Panc1 (cell line): Measurements from ENCODE around the gene SDC3. TPM values are rescaled to one million over a fixed set of nuclear protein-coding genes. Genes with fewer than 3 reads are reported as not detected.

ENCODE experiments used
- ATAC-seq: fragments of 200-7000 bp; cut with Tn5 transposase; 2 replicates; pipeline ENCODE4 v1.9.1; 2020; ENCODE audit warnings: mild to moderate bottlenecking, moderate library complexity
- BruUV-seq: library from RNA; stranded (reverse); fragments of 400-500 nt; replicated peaks from 2 replicates; lab custom pipeline; 2021; lab: Mats Ljungman, UMichigan
- CTCF ChIA-PET: fragments of 300-600 bp; sonication (Branson Sonifier 250); formaldehyde crosslinking; loops from one replicate; lab custom pipeline; 2022; ENCODE audit warnings: antibody characterized with exemption; lab: Charles Lee
- POLR2A ChIA-PET: fragments of 300-600 bp; sonication (Branson Sonifier 250); formaldehyde crosslinking; loops from one replicate; lab custom pipeline; 2022; ENCODE audit warnings: antibody characterized with exemption; lab: Charles Lee
- DNase-seq: peaks from one replicate; pipeline ENCODE4 v3.0.0-alpha.2; 2010; ENCODE audit warnings: low read depth, low spot score
- H3K27ac ChIP-seq: 2 replicates; pipeline ENCODE4 v1.5.1; 2011; ENCODE audit warnings: mild to moderate bottlenecking, low read length, inconsistent platforms
- H3K27me3 ChIP-seq: fragments of 200-500 bp; sonication (Bioruptor generic); 2 replicates; pipeline ENCODE4 v1.6.0; 2014; ENCODE audit warnings: low read length, inconsistent platforms; ENCODE audit not compliant: control insufficient read depth, insufficient read depth
- H3K36me3 ChIP-seq: fragments of 200-500 bp; sonication (Bioruptor generic); 2 replicates; pipeline ENCODE4 v1.5.1; 2014; ENCODE audit warnings: inconsistent platforms, mild to moderate bottlenecking, low read length, moderate library complexity; ENCODE audit not compliant: control insufficient read depth, insufficient read depth
- H3K4me1 ChIP-seq: 2 replicates; pipeline ENCODE4 v1.5.1; 2011; ENCODE audit warnings: inconsistent platforms, mild to moderate bottlenecking, low read length, moderate library complexity; ENCODE audit not compliant: control insufficient read depth, insufficient read depth
- H3K4me3 ChIP-seq, 2 experiments: 2 replicates each; pipeline ENCODE4 v1.5.1; 2011 to 2012; ENCODE audit warnings: low read depth in 2 of 2, low read length in 2 of 2, mild to moderate bottlenecking in 2 of 2, inconsistent platforms in 1 of 2, moderate library complexity in 1 of 2
- H3K9me3 ChIP-seq: fragments of 200-500 bp; sonication (Bioruptor generic); 2 replicates; pipeline ENCODE4 v1.5.1; 2014; ENCODE audit warnings: low read depth, mild to moderate bottlenecking, inconsistent platforms, low read length, moderate library complexity; ENCODE audit not compliant: control insufficient read depth, insufficient read depth
- CTCF ChIP-seq: fragments of 450-650 bp; IDR thresholded peaks from 2 replicates; pipeline ENCODE4 v1.5.1; 2017; ENCODE audit warnings: mild to moderate bottlenecking
- POLR2AphosphoS5 ChIP-seq: IDR thresholded peaks from 2 replicates; pipeline ENCODE4 v1.6.1; 2012; ENCODE audit warnings: mild to moderate bottlenecking, low read depth, low read length, moderate library complexity
- REST ChIP-seq, 2 experiments: IDR thresholded peaks; 2 replicates each; pipeline ENCODE4 v1.6.1; 2011 to 2012; ENCODE audit warnings: low read depth in 2 of 2, control low read depth in 1 of 2, low read length in 1 of 2, mild to moderate bottlenecking in 1 of 2, moderate library complexity in 1 of 2; ENCODE audit not compliant: insufficient read depth in 1 of 2
- SIN3A ChIP-seq: IDR thresholded peaks from 2 replicates; pipeline ENCODE4 v1.6.1; 2012; ENCODE audit warnings: low read depth, mild to moderate bottlenecking, low read length, moderate library complexity, borderline replicate concordance; ENCODE audit not compliant: insufficient read depth
- TCF7L2 ChIP-seq: IDR thresholded peaks from 2 replicates; pipeline ENCODE4 v1.6.1; 2011; ENCODE audit warnings: mild to moderate bottlenecking, low read depth, low read length, inconsistent platforms
- in situ Hi-C: cut with HindIII; loops from 2 replicates; pipeline ENCODE4 v1.10.0; 2016; ENCODE audit warnings: low sequenced_read_pairs, low pct_unique_long_range_greater_than_20kb
- intact Hi-C: fragments of 100-400 bp; cut with micrococcal nuclease; formaldehyde crosslinking; loops from one replicate; pipeline ENCODE4 v1.10.0; 2022; ENCODE audit not compliant: unreplicated experiment
- total RNA-seq: library from RNA; stranded (reverse); gene quantifications from one replicate; pipeline ENCODE4 v1.2.1, GENCODE V29; 2021; ENCODE audit not compliant: unreplicated experiment

Gene SDC3
- total RNA-seq, 1 experiment from 2014 or later, result 36.1 TPM

GRCh38 chr1:30907481-30908315 lies 860 bp downstream of the SDC3 start:
- Histone ChIP-seq H3K27me3 (no peaks in the 10 kb centered on the region), H3K36me3 (no peaks in the 10 kb centered on the region), H3K27ac (no peak overlapping the region), H3K4me1 (peaks cover 12% of the 10 kb centered on the region), H3K9me3 (no peaks in the 10 kb centered on the region), H3K4me3 (peak overlapping the region; percentile 44 to 45)
- intact Hi-C loops (no loop called here), in situ Hi-C loops (loop anchor here (25.0 kb wide), 1 partner anchor 95 kb away; no protein-coding TSS in a partner anchor)
- no peak for TF ChIP-seq SIN3A
- TF ChIP-seq CTCF, result no peak
- TF ChIP-seq POLR2AphosphoS5, result no peak
- TF ChIP-seq TCF7L2, result no peak
- TF ChIP-seq REST (IDR thresholded peaks at IDR 0.05; ENCODE audit: insufficient read depth in 1 of 2, low read depth in 2 of 2, low read length in 1 of 2), result no peak
- POLR2A ChIA-PET, result no interaction called here
- BruUV-seq, result TSS peak; percentile 58
- ATAC-seq (no peak), DNase-seq (no peak)
- CTCF ChIA-PET, result no interaction called here

DNA sequence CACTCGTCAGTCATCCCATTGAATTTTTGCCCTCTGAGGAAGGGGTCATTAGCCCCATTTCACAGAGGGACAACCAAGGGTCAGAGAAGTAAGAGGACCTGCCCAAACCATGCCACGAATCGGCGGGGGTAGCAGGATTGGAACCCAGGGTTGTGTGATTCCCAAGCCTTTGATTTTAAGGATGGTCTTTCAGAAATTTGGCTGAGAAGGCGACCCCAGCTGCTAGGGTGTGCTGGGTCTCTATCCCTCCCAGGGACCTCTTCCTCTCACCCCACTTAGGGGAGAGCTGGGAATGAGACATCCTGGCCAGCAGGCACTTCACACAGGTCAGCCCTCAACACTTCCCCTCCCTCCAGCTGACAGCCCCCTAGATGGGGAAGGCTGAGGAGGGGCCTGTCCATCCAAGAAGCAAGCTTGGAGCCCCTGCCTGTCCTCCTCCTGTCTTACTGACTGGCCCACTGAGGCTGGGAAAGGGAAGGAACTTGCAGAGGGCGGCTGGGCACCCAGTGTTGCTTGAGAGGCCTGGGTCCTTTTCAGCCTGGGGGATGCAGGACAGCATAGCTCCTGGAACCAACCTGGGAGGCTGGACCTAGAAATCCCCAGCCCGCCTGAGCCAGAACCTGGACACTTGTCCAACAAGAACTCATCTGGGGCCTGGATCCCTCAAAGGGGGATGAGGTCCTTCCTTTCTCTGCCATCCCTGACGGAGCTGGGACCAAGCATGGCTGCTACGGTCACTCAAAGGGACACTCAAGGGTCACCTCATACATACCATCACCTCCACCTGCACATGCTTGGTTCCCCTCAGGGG lies 1.7 kb downstream of the SDC3 start:
- no peaks in the 10 kb centered on the region for H3K36me3 ChIP-seq
- H3K9me3 ChIP-seq, result no peaks in the 10 kb centered on the region
- no TSS peak for BruUV-seq
- no peak overlapping the region for H3K27ac ChIP-seq
- DNase-seq (no peak), ATAC-seq (no peak)
- intact Hi-C loops (no loop called here), in situ Hi-C loops (loop anchor here (25.0 kb wide), 1 partner anchor 95 kb away; no protein-coding TSS in a partner anchor)
- H3K4me3 ChIP-seq, result no peak overlapping the region; a peak in 1 of 4 replicates
- peaks cover 21% of the 10 kb centered on the region for H3K4me1 ChIP-seq
- H3K27me3 ChIP-seq, result no peaks in the 10 kb centered on the region
- ChIA-PET POLR2A (no interaction called here), CTCF (interaction anchor here (0.9 kb wide), 1 partner anchor 188 kb away, joined by 3 read pairs; no protein-coding TSS in a partner anchor)
- TF ChIP-seq POLR2AphosphoS5, result no peak
- TF ChIP-seq CTCF, result no peak
- TF ChIP-seq REST (IDR thresholded peaks at IDR 0.05; ENCODE audit: insufficient read depth in 1 of 2, low read depth in 2 of 2, low read length in 1 of 2), result no peak
- TF ChIP-seq SIN3A, result no peak
- TF ChIP-seq TCF7L2, result no peak
